H1 (cell line): ENCODE measurements around the gene LRPPRC. TPM values are rescaled to one million over a fixed set of nuclear protein-coding genes. Genes with fewer than 3 reads are reported as not detected.

Source experiments
- CTCF ChIA-PET: fragments of 300-600 bp; sonication (Branson Sonifier 250); formaldehyde crosslinking; loops from one replicate; lab custom pipeline; 2021; ENCODE audit not compliant: partially characterized antibody; lab: Charles Lee
- POLR2A ChIA-PET: fragments of 300-600 bp; sonication (Branson Sonifier 250); formaldehyde crosslinking; loops from one replicate; lab custom pipeline; 2021; ENCODE audit warnings: inconsistent platforms; ENCODE audit not compliant: partially characterized antibody; lab: Charles Lee
- DNase-seq, 2 experiments: peaks; one replicate each; pipeline versions ENCODE4 v3.0.0 to v3.0.0-alpha.2; 2010 to 2022; ENCODE audit warnings: low spot score in 2 of 2, low read depth in 1 of 2, mixed read lengths in 1 of 2
- FAIRE-seq: peaks from 2 replicates; lab custom pipeline; 2011; peaks lifted over from hg19 to GRCh38; lab: Jason Lieb, UNC
- H2AFZ ChIP-seq: 2 replicates; pipeline ENCODE4 v1.8.1; 2012; ENCODE audit warnings: low read length, inconsistent platforms
- H2AK5ac ChIP-seq: 2 replicates; pipeline ENCODE4 v1.6.1; 2013; ENCODE audit warnings: low read depth, low read length
- H2BK120ac ChIP-seq: replicated peaks from 2 replicates; pipeline ENCODE3; 2013; ENCODE audit warnings: low read depth, low read length, inconsistent platforms
- H2BK12ac ChIP-seq: 2 replicates; pipeline ENCODE4 v1.6.1; 2013; ENCODE audit warnings: low read depth, low read length
- H2BK15ac ChIP-seq: 2 replicates; pipeline ENCODE4 v1.6.1; 2013; ENCODE audit warnings: low read length
- H2BK20ac ChIP-seq: 2 replicates; pipeline ENCODE4 v1.6.1; 2013; ENCODE audit warnings: low read length
- H2BK5ac ChIP-seq: 2 replicates; pipeline ENCODE4 v1.6.1; 2013; ENCODE audit warnings: low read depth, low read length
- H3K14ac ChIP-seq: 2 replicates; pipeline ENCODE4 v1.6.1; 2013; ENCODE audit warnings: inconsistent platforms; ENCODE audit not compliant: insufficient read length
- H3K18ac ChIP-seq: 2 replicates; pipeline ENCODE4 v1.6.1; 2013; ENCODE audit warnings: low read length; ENCODE audit errors: extremely low read depth
- H3K23ac ChIP-seq: 2 replicates; pipeline ENCODE4 v1.6.1; 2013; ENCODE audit warnings: inconsistent platforms; ENCODE audit not compliant: insufficient read length
- H3K23me2 ChIP-seq: 2 replicates; pipeline ENCODE4 v1.6.1; 2013; ENCODE audit warnings: low read depth, low read length
- H3K27ac ChIP-seq: 2 replicates; pipeline ENCODE4 v1.6.1; 2011; ENCODE audit warnings: low read depth, low read length, inconsistent platforms
- H3K27me3 ChIP-seq, 4 experiments: replicated peaks in 1 of 4; 1 replicate in 1 of 4; 2 replicates in 3 of 4; pipeline versions ENCODE4 v1.6.1 to v1.8.1; 2011 to 2013; ENCODE audit warnings: low read length in 3 of 4, mild to moderate bottlenecking in 3 of 4, inconsistent platforms in 2 of 4, mixed read lengths in 2 of 4, moderate library complexity in 1 of 4; ENCODE audit not compliant: control insufficient read depth in 3 of 4, insufficient read depth in 3 of 4; ENCODE audit errors: extremely low read depth in 1 of 4
- H3K36me3 ChIP-seq, 4 experiments: 2 replicates each; pipeline versions ENCODE4 v1.6.1 to v1.8.1; 2011 to 2013; ENCODE audit warnings: mild to moderate bottlenecking in 4 of 4, low read length in 3 of 4, moderate library complexity in 2 of 4, control low read depth in 1 of 4, inconsistent platforms in 1 of 4; ENCODE audit not compliant: insufficient read depth in 4 of 4, control insufficient read depth in 2 of 4
- H3K4ac ChIP-seq: replicated peaks from 2 replicates; pipeline ENCODE3; 2013; ENCODE audit warnings: low read length, low read depth, mixed read lengths, inconsistent platforms; ENCODE audit not compliant: insufficient read length
- H3K4me1 ChIP-seq, 4 experiments: replicated peaks in 1 of 4; 1 replicate in 1 of 4; 2 replicates in 3 of 4; pipeline versions ENCODE4 v1.6.1 to v1.8.1; 2011 to 2013; ENCODE audit warnings: low read length in 3 of 4, inconsistent platforms in 2 of 4, mixed read lengths in 1 of 4; ENCODE audit not compliant: insufficient read depth in 4 of 4, control insufficient read depth in 3 of 4
- H3K4me2 ChIP-seq, 2 experiments: 2 replicates each; pipeline versions ENCODE4 v1.6.1 to v1.8.1; 2011 to 2013; ENCODE audit warnings: low read depth in 2 of 2, low read length in 2 of 2, control low read depth in 1 of 2, inconsistent platforms in 1 of 2, mild to moderate bottlenecking in 1 of 2; ENCODE audit not compliant: insufficient read depth in 1 of 2
- H3K4me3 ChIP-seq, 4 experiments: fragments of 200-600, 300-600 bp in 1 of 4; sonication (generic), shearing (Covaris generic), sonication (Bioruptor Twin) in 1 of 4; 2 replicates each; pipeline versions ENCODE4 v1.5.1 to v1.8.1; 2011 to 2016; ENCODE audit warnings: low read length in 4 of 4, low read depth in 3 of 4, control low read depth in 2 of 4, inconsistent platforms in 2 of 4, mild to moderate bottlenecking in 2 of 4, mixed read lengths in 1 of 4, moderate library complexity in 1 of 4; ENCODE audit not compliant: insufficient read depth in 2 of 4; ENCODE audit errors: extremely low read depth in 1 of 4
- H3K56ac ChIP-seq: replicated peaks from 2 replicates; pipeline ENCODE3; 2013; ENCODE audit warnings: low read depth, mild to moderate bottlenecking, mixed read lengths, low read length, inconsistent platforms; ENCODE audit not compliant: insufficient read length
- H3K79me1 ChIP-seq: 2 replicates; pipeline ENCODE4 v1.6.1; 2013; ENCODE audit warnings: low read depth, low read length, control low read depth
- H3K79me2 ChIP-seq, 2 experiments: 2 replicates each; pipeline versions ENCODE4 v1.6.1 to v1.8.1; 2012 to 2013; ENCODE audit warnings: low read length in 2 of 2, mild to moderate bottlenecking in 2 of 2, inconsistent platforms in 1 of 2; ENCODE audit not compliant: insufficient read depth in 2 of 2, control insufficient read depth in 1 of 2
- H3K9ac ChIP-seq, 4 experiments: replicated peaks in 1 of 4; 1 replicate in 1 of 4; 2 replicates in 3 of 4; pipeline versions ENCODE4 v1.6.1 to v1.8.1; 2011 to 2013; ENCODE audit warnings: low read depth in 3 of 4, low read length in 3 of 4, control low read depth in 2 of 4, mild to moderate bottlenecking in 2 of 4, moderate library complexity in 2 of 4, inconsistent platforms in 1 of 4; ENCODE audit errors: extremely low read depth in 1 of 4
- H3K9me3 ChIP-seq, 2 experiments: 2 replicates each; pipeline versions ENCODE4 v1.6.1 to v1.8.1; 2012 to 2013; ENCODE audit warnings: mild to moderate bottlenecking in 2 of 2, moderate library complexity in 2 of 2, control low read depth in 1 of 2, inconsistent platforms in 1 of 2, low read depth in 1 of 2, low read length in 1 of 2, mixed read lengths in 1 of 2; ENCODE audit not compliant: insufficient read depth in 2 of 2
- H4K20me1 ChIP-seq, 2 experiments: replicated peaks in 1 of 2; 2 replicates each; pipeline versions ENCODE3 to v1.8.1; 2011 to 2013; ENCODE audit warnings: inconsistent platforms in 2 of 2, low read length in 2 of 2, mild to moderate bottlenecking in 1 of 2; ENCODE audit not compliant: insufficient read depth in 2 of 2, control insufficient read depth in 1 of 2
- H4K5ac ChIP-seq: 2 replicates; pipeline ENCODE4 v1.6.1; 2013; ENCODE audit warnings: low read length, low read depth, mixed read lengths, inconsistent platforms; ENCODE audit not compliant: insufficient read length
- H4K8ac ChIP-seq: 2 replicates; pipeline ENCODE4 v1.8.0; 2013; ENCODE audit warnings: mild to moderate bottlenecking, moderate library complexity, low read length, inconsistent platforms; ENCODE audit not compliant: insufficient read depth; ENCODE audit errors: extremely low read depth
- H4K91ac ChIP-seq: replicated peaks from 2 replicates; pipeline ENCODE3; 2013; ENCODE audit warnings: low read length, mixed read lengths, inconsistent platforms; ENCODE audit not compliant: insufficient read length
- CHD2 ChIP-seq: IDR thresholded peaks from 2 replicates; pipeline ENCODE4 v1.6.1; 2012; ENCODE audit warnings: low read length, improper control_type of control experiment
- EGR1 ChIP-seq: IDR thresholded peaks from 2 replicates; pipeline ENCODE4 v1.6.1; 2011; ENCODE audit warnings: low read depth, low read length, borderline replicate concordance
- EZH2 ChIP-seq: fragments of 200-600 bp; sonication (generic); IDR thresholded peaks from 2 replicates; pipeline ENCODE4 v1.7.1; 2012; ENCODE audit warnings: low read depth, mild to moderate bottlenecking, moderate library complexity, low read length, inconsistent platforms; ENCODE audit not compliant: severe bottlenecking
- NANOG ChIP-seq: IDR thresholded peaks from 2 replicates; pipeline ENCODE4 v1.6.1; 2011; ENCODE audit warnings: low read length, low read depth, mild to moderate bottlenecking, inconsistent platforms; ENCODE audit not compliant: insufficient read depth, poor library complexity, severe bottlenecking
- NRF1 ChIP-seq: IDR thresholded peaks from 2 replicates; pipeline ENCODE4 v1.6.1; 2011; ENCODE audit warnings: mild to moderate bottlenecking, low read depth, low read length, improper control_type of control experiment
- POLR2AphosphoS5 ChIP-seq: IDR thresholded peaks from 2 replicates; pipeline ENCODE4 v1.6.1; 2011; ENCODE audit warnings: low read depth, low read length
- RAD21 ChIP-seq, 2 experiments: IDR thresholded peaks in 1 of 2; conservative IDR thresholded peaks in 1 of 2; 2 replicates each; pipeline ENCODE4 v1.6.1; 2011; ENCODE audit warnings: low read depth in 2 of 2, low read length in 2 of 2, improper control_type of control experiment in 1 of 2, inconsistent platforms in 1 of 2, mild to moderate bottlenecking in 1 of 2, moderate library complexity in 1 of 2
- SUZ12 ChIP-seq: fragments of 200-600 bp; sonication (generic); IDR thresholded peaks from 2 replicates; pipeline ENCODE4 v1.6.1; 2012; ENCODE audit warnings: mild to moderate bottlenecking, inconsistent platforms, low read length, moderate library complexity, mixed read lengths
- WGBS, 2 experiments: shearing (Covaris generic) in 1 of 2; methylation state at CpG; one replicate each; pipeline versions ENCODE4 v1.1.6 to v1.1.7; 2013 to 2015; ENCODE audit warnings: low lambda C conversion rate in 2 of 2, mixed read lengths in 2 of 2, inconsistent platforms in 1 of 2, low coverage in 1 of 2, missing lambda C conversion rate in 1 of 2; ENCODE audit not compliant: insufficient replicate concordance in 2 of 2, insufficient coverage in 1 of 2, insufficient read length in 1 of 2; ENCODE audit errors: extremely low coverage in 1 of 2, missing lambda C conversion rate in 1 of 2; 5-methylcytosine and 5-hydroxymethylcytosine counted together
- polyA plus RNA-seq, 7 experiments: library from polyadenylated mRNA; depleted of rRNA in 3 of 7; stranded (reverse) in 5 of 7; unstranded in 2 of 7; fragments of >200 nt in 5 of 7; fragments of 200-250 nt in 2 of 7; gene quantifications; 1 replicate in 5 of 7; 2 replicates in 1 of 7; 4 replicates in 1 of 7; pipeline versions ENCODE4 v1.2.1 to v1.2.3, GENCODE V29; 2011 to 2013; ENCODE audit warnings: missing spikeins in 2 of 7, mixed read lengths in 2 of 7
- total RNA-seq: library from RNA; stranded (reverse); fragmentation: NEBNext Ultra II Directional; extraction: Animal tissue kit (Norgen Biotek cat#: 25700); gene quantifications from 2 replicates; pipeline ENCODE4 v1.2.1, GENCODE V29; 2021

Gene LRPPRC
- total and polyA plus RNA-seq, 2 of the 8 experiments (the other 6 are each of a cell fraction or from before 2014, with no cell fraction given) = 43.4 to 167 TPM

- H3K18ac ChIP-seq = no peak overlapping the region
- H3K23me2 ChIP-seq = no peaks in the 10 kb centered on the region; the same call in 1 of the 2 replicates
- H2AK5ac ChIP-seq = no peak overlapping the region
- FAIRE-seq (no peak), DNase-seq (no peak)
- no peaks in the 10 kb centered on the region for H4K20me1 ChIP-seq
- H2BK20ac ChIP-seq = no peak overlapping the region
- H3K36me3 ChIP-seq = no peaks in the 10 kb centered on the region
- ChIA-PET POLR2A (interaction anchor here (2.4 kb wide), 1 partner anchor 19 kb away, joined by 11 read pairs; the partner anchor contains the start of gene LRPPRC), CTCF (interaction anchor here (0.8 kb wide), 1 partner anchor 231 kb away, joined by 4 read pairs; no protein-coding TSS in a partner anchor)
- no peak overlapping the region for H3K4me3 ChIP-seq
- TF ChIP-seq NANOG = no peak
- TF ChIP-seq SUZ12 = no peak
- TF ChIP-seq EGR1 = no peak
- no peak for TF ChIP-seq RAD21 (IDR thresholded peaks at IDR 0.05 in 1 of 2, conservative IDR thresholded peaks at IDR 0.05 in 1 of 2; ENCODE audit: low read depth in 2 of 2, low read length in 2 of 2)
- TF ChIP-seq NRF1 = no peak
- TF ChIP-seq EZH2 = no peak
- no peak for TF ChIP-seq CHD2
- TF ChIP-seq POLR2AphosphoS5 = no peak
- no peaks in the 10 kb centered on the region for H3K9me3 ChIP-seq
- H3K27ac ChIP-seq = no peak overlapping the region
- H3K9ac ChIP-seq = no peak overlapping the region
- H3K27me3 ChIP-seq = no peaks in the 10 kb centered on the region
- H3K23ac ChIP-seq = no peak overlapping the region
- no peak overlapping the region for H2BK5ac ChIP-seq
- H3K14ac ChIP-seq = no peak overlapping the region
- no peak overlapping the region for H4K8ac ChIP-seq
- H2BK12ac ChIP-seq = no peak overlapping the region
- no peak overlapping the region for H4K5ac ChIP-seq
- no peak overlapping the region for H2AFZ ChIP-seq
- no peaks in the 10 kb centered on the region for H3K79me1 ChIP-seq
- H3K79me2 ChIP-seq = no peaks in the 10 kb centered on the region
- H3K56ac ChIP-seq = no peak overlapping the region
- H3K4ac ChIP-seq = no peak overlapping the region
- 88% methylated on average over 4 of the region's 4 CpGs; no CpG with 5 or more reads in 1 of the 2 experiments for WGBS, 2 experiments
- H2BK120ac ChIP-seq = no peak overlapping the region
- no peak overlapping the region for H4K91ac ChIP-seq
- peaks cover 0 to 2% (median 0%) of the 10 kb centered on the region in 4 experiments; a peak in 2 of 7 replicates for H3K4me1 ChIP-seq
- no peak overlapping the region for H2BK15ac ChIP-seq
- no peak overlapping the region for H3K4me2 ChIP-seq
These were observed 19.4 kb upstream of the LRPPRC start for GRCh38 chr2:44015239-44015638.
